ENCODE results near the gene PITPNM1.

GRCh38 chr11:67452141-67452952, 52.8 kb downstream of the PITPNM1 start, which contains the start of gene GPR152:
- TF ChIP-seq CTCF (conservative IDR thresholded peaks at IDR 0.05; ENCODE audit: low read depth in 2 of 2) (no peak), EZH2phosphoT487 (IDR thresholded peaks at IDR 0.05; ENCODE audit: unreplicated experiment) (no peak), POLR2AphosphoS5 (IDR thresholded peaks at IDR 0.05; ENCODE audit: low read depth) (no peak), EZH2 (IDR thresholded peaks at IDR 0.05; ENCODE audit: low read depth, unreplicated experiment) (no peak), ZNF331 (CRISPR knock-in tag; IDR thresholded peaks at IDR 0.05; ENCODE audit: low read depth) (no peak), JUNB (IDR thresholded peaks at IDR 0.05; ENCODE audit: unreplicated experiment) (no peak), NANOG (IDR thresholded peaks at IDR 0.05; ENCODE audit: borderline replicate concordance) (no peak), ZNF114 (CRISPR knock-in tag; IDR thresholded peaks at IDR 0.05) (no peak), CREB1 (CRISPR knock-in tag; IDR thresholded peaks at IDR 0.05; ENCODE audit: low read depth) (no peak), STAT1 (IDR thresholded peaks at IDR 0.05; ENCODE audit: unreplicated experiment) (no peak)
- TF ChIP-seq, protein P1, sequence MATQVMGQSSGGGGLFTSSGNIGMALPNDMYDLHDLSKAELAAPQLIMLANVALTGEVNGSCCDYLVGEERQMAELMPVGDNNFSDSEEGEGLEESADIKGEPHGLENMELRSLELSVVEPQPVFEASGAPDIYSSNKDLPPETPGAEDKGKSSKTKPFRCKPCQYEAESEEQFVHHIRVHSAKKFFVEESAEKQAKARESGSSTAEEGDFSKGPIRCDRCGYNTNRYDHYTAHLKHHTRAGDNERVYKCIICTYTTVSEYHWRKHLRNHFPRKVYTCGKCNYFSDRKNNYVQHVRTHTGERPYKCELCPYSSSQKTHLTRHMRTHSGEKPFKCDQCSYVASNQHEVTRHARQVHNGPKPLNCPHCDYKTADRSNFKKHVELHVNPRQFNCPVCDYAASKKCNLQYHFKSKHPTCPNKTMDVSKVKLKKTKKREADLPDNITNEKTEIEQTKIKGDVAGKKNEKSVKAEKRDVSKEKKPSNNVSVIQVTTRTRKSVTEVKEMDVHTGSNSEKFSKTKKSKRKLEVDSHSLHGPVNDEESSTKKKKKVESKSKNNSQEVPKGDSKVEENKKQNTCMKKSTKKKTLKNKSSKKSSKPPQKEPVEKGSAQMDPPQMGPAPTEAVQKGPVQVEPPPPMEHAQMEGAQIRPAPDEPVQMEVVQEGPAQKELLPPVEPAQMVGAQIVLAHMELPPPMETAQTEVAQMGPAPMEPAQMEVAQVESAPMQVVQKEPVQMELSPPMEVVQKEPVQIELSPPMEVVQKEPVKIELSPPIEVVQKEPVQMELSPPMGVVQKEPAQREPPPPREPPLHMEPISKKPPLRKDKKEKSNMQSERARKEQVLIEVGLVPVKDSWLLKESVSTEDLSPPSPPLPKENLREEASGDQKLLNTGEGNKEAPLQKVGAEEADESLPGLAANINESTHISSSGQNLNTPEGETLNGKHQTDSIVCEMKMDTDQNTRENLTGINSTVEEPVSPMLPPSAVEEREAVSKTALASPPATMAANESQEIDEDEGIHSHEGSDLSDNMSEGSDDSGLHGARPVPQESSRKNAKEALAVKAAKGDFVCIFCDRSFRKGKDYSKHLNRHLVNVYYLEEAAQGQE (IDR thresholded peaks at IDR 0.05; ENCODE audit: unreplicated experiment) = no peak
- TF ChIP-seq, protein P2, sequence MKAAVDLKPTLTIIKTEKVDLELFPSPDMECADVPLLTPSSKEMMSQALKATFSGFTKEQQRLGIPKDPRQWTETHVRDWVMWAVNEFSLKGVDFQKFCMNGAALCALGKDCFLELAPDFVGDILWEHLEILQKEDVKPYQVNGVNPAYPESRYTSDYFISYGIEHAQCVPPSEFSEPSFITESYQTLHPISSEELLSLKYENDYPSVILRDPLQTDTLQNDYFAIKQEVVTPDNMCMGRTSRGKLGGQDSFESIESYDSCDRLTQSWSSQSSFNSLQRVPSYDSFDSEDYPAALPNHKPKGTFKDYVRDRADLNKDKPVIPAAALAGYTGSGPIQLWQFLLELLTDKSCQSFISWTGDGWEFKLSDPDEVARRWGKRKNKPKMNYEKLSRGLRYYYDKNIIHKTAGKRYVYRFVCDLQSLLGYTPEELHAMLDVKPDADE (IDR thresholded peaks at IDR 0.05) = no peak
